H9 (cell line): ENCODE data around the gene TAOK3. TPM values are rescaled to one million over a fixed set of nuclear protein-coding genes. Genes with fewer than 3 reads are reported as not detected.

Experiments
- DNase-seq: peaks from one replicate; pipeline ENCODE4 v3.0.0-alpha.2; 2017
- H2AFZ ChIP-seq: one replicate; pipeline ENCODE4 v1.6.1; 2013; ENCODE audit warnings: mild to moderate bottlenecking, low read length, control low read depth, moderate library complexity
- H2AK5ac ChIP-seq: 2 replicates; pipeline ENCODE4 v1.6.1; 2013; ENCODE audit warnings: low read length, control low read depth, mixed read lengths; ENCODE audit not compliant: insufficient read length
- H2BK120ac ChIP-seq: one replicate; pipeline ENCODE4 v1.6.1; 2013; ENCODE audit warnings: low read depth, mild to moderate bottlenecking, low read length, control low read depth, inconsistent platforms; ENCODE audit not compliant: poor library complexity, severe bottlenecking
- H2BK12ac ChIP-seq: 2 replicates; pipeline ENCODE4 v1.6.1; 2013; ENCODE audit warnings: low read length, control low read depth, mixed read lengths, low read depth; ENCODE audit not compliant: insufficient read length
- H2BK15ac ChIP-seq: 2 replicates; pipeline ENCODE4 v1.6.1; 2013; ENCODE audit warnings: low read depth, low read length, control low read depth
- H2BK20ac ChIP-seq: one replicate; pipeline ENCODE4 v1.6.1; 2013; ENCODE audit warnings: low read depth, mild to moderate bottlenecking, low read length, control low read depth, inconsistent platforms; ENCODE audit not compliant: poor library complexity, severe bottlenecking
- H2BK5ac ChIP-seq: 2 replicates; pipeline ENCODE4 v1.6.1; 2013; ENCODE audit warnings: low read length, control low read depth, mixed read lengths; ENCODE audit not compliant: insufficient read length
- H3K14ac ChIP-seq: 2 replicates; pipeline ENCODE4 v1.6.1; 2013; ENCODE audit warnings: low read length, control low read depth; ENCODE audit not compliant: insufficient read depth
- H3K18ac ChIP-seq: 2 replicates; pipeline ENCODE4 v1.6.1; 2013; ENCODE audit warnings: low read depth, mild to moderate bottlenecking, mixed read lengths, low read length, control low read depth; ENCODE audit not compliant: insufficient read length
- H3K23ac ChIP-seq: 2 replicates; pipeline ENCODE4 v1.6.1; 2013; ENCODE audit warnings: low read length, control low read depth, mixed read lengths, low read depth; ENCODE audit not compliant: insufficient read length
- H3K23me2 ChIP-seq: 2 replicates; pipeline ENCODE4 v1.6.1; 2013; ENCODE audit warnings: low read depth, mild to moderate bottlenecking, mixed read lengths, low read length, control low read depth; ENCODE audit not compliant: insufficient read length, poor library complexity, severe bottlenecking
- H3K27ac ChIP-seq: 2 replicates; pipeline ENCODE4 v1.5.1; 2013; ENCODE audit warnings: low read length, control low read depth, mixed read lengths, low read depth; ENCODE audit not compliant: insufficient read length
- H3K27me3 ChIP-seq: 2 replicates; pipeline ENCODE4 v1.6.1; 2013; ENCODE audit warnings: low read length, control low read depth, inconsistent platforms; ENCODE audit not compliant: insufficient read depth
- H3K4ac ChIP-seq: 2 replicates; pipeline ENCODE4 v1.6.1; 2013; ENCODE audit warnings: low read depth, mild to moderate bottlenecking, control low read depth, inconsistent platforms, low read length, moderate library complexity
- H3K4me1 ChIP-seq: 2 replicates; pipeline ENCODE4 v1.6.1; 2013; ENCODE audit warnings: low read length, control low read depth, inconsistent platforms; ENCODE audit not compliant: insufficient read depth
- H3K4me2 ChIP-seq: 2 replicates; pipeline ENCODE4 v1.6.1; 2013; ENCODE audit warnings: low read length, control low read depth, mixed read lengths; ENCODE audit not compliant: insufficient read length, insufficient read depth
- H3K56ac ChIP-seq: 2 replicates; pipeline ENCODE4 v1.6.1; 2013; ENCODE audit warnings: low read depth, mild to moderate bottlenecking, mixed read lengths, low read length, control low read depth; ENCODE audit not compliant: insufficient read length
- H3K79me1 ChIP-seq: 2 replicates; pipeline ENCODE4 v1.6.1; 2013; ENCODE audit warnings: low read depth, mild to moderate bottlenecking, moderate library complexity, low read length, control low read depth, inconsistent platforms; ENCODE audit not compliant: insufficient read depth, poor library complexity, severe bottlenecking
- H3K79me2 ChIP-seq: 2 replicates; pipeline ENCODE4 v1.6.1; 2013; ENCODE audit warnings: low read length, control low read depth, inconsistent platforms; ENCODE audit not compliant: insufficient read depth
- H3K9ac ChIP-seq: 2 replicates; pipeline ENCODE4 v1.6.1; 2013; ENCODE audit warnings: low read length, control low read depth, mixed read lengths; ENCODE audit not compliant: insufficient read length; ENCODE audit errors: extremely low read depth
- H3K9me3 ChIP-seq: one replicate; pipeline ENCODE4 v1.6.1; 2013; ENCODE audit warnings: low read depth, low read length, inconsistent platforms; ENCODE audit not compliant: control insufficient read depth
- H3T11ph ChIP-seq: one replicate; pipeline ENCODE4 v1.6.1; 2013; ENCODE audit warnings: mild to moderate bottlenecking, low read length, control low read depth, inconsistent platforms
- H4K20me1 ChIP-seq: one replicate; pipeline ENCODE4 v1.6.1; 2013; ENCODE audit not compliant: control insufficient read depth, insufficient read length, insufficient read depth
- H4K5ac ChIP-seq: 2 replicates; pipeline ENCODE4 v1.6.1; 2013; ENCODE audit warnings: low read depth, mild to moderate bottlenecking, mixed read lengths, low read length, control low read depth; ENCODE audit not compliant: insufficient read length
- H4K8ac ChIP-seq: replicated peaks from 2 replicates; pipeline ENCODE4 v1.6.1; 2013; ENCODE audit warnings: low read length, control low read depth, mixed read lengths, low read depth; ENCODE audit not compliant: insufficient read length
- H4K91ac ChIP-seq: 2 replicates; pipeline ENCODE4 v1.6.1; 2013; ENCODE audit warnings: low read depth, mild to moderate bottlenecking, moderate library complexity, mixed read lengths, low read length, control low read depth; ENCODE audit not compliant: insufficient read length
- H3K27ac Mint-ChIP-seq, 3 experiments: 2 replicates in 2 of 3; 3 replicates in 1 of 3; pipeline ENCODE4 v1.8.0; 2020 to 2021; ENCODE audit warnings: mixed read lengths in 3 of 3, mild to moderate bottlenecking in 1 of 3, moderate library complexity in 1 of 3
- H3K27me3 Mint-ChIP-seq: 2 replicates; pipeline ENCODE4 v1.8.0; 2021; ENCODE audit warnings: low read depth, mild to moderate bottlenecking, moderate library complexity, mixed read lengths
- H3K36me3 Mint-ChIP-seq, 3 experiments: 2 replicates in 2 of 3; 3 replicates in 1 of 3; pipeline ENCODE4 v1.8.0; 2020 to 2021; ENCODE audit warnings: low read depth in 3 of 3, mixed read lengths in 3 of 3; ENCODE audit not compliant: insufficient read depth in 1 of 3
- H3K4me1 Mint-ChIP-seq, 2 experiments: 2 replicates each; pipeline ENCODE4 v1.8.0; 2020; ENCODE audit warnings: mixed read lengths in 2 of 2
- H3K4me3 Mint-ChIP-seq, 2 experiments: 2 replicates in 1 of 2; 3 replicates in 1 of 2; pipeline ENCODE4 v1.8.0; 2020 to 2021; ENCODE audit warnings: mild to moderate bottlenecking in 2 of 2, mixed read lengths in 2 of 2, moderate library complexity in 1 of 2
- H3K9me3 Mint-ChIP-seq, 2 experiments: 2 replicates in 1 of 2; 3 replicates in 1 of 2; pipeline ENCODE4 v1.8.0; 2020; ENCODE audit warnings: mild to moderate bottlenecking in 2 of 2, mixed read lengths in 2 of 2, moderate library complexity in 1 of 2
- CTCF ChIP-seq: fragments of 200-600 bp; sonication (generic); conservative IDR thresholded peaks from 3 replicates; pipeline ENCODE4 v1.8.0; 2021; ENCODE audit warnings: antibody characterized with exemption, mild to moderate bottlenecking
- WGBS: extraction: QIAGEN DNeasy Blood & Tissue Kit; methylation state at CpG from one replicate; pipeline ENCODE4 v1.1.7; 2013; ENCODE audit warnings: missing lambda C conversion rate, low lambda C conversion rate, mixed read lengths; ENCODE audit not compliant: insufficient read length; ENCODE audit errors: extremely low coverage; 5-methylcytosine and 5-hydroxymethylcytosine counted together
- total RNA-seq: library from RNA; stranded (reverse); gene quantifications from 2 replicates; pipeline ENCODE4 v1.2.1, GENCODE V29; 2021

TAOK3 gene
- total RNA-seq, 1 experiment from 2014 or later = 5.2 TPM

- H3K9ac ChIP-seq = no peak overlapping the region
- H3K56ac ChIP-seq = no peak overlapping the region
- H3K4me3 Mint-ChIP-seq = no peak overlapping the region
- H4K5ac ChIP-seq = no peak overlapping the region
- no peak overlapping the region for H3K4me2 ChIP-seq
- no peak overlapping the region for H2BK20ac ChIP-seq
- no peaks in the 10 kb centered on the region for H3K79me1 ChIP-seq
- no peak overlapping the region for H2BK5ac ChIP-seq
- H2AK5ac ChIP-seq = no peak overlapping the region
- no peak overlapping the region for H3K4ac ChIP-seq
- H4K20me1 ChIP-seq = no peaks in the 10 kb centered on the region
- H3K79me2 ChIP-seq = no peaks in the 10 kb centered on the region
- no peaks in the 10 kb centered on the region for H3K36me3 Mint-ChIP-seq
- no peak overlapping the region for H4K91ac ChIP-seq
- no peaks in the 10 kb centered on the region for H3K4me1 ChIP-seq
- H3K4me1 Mint-ChIP-seq = no peaks in the 10 kb centered on the region
- no peak for TF ChIP-seq CTCF
- H3K23me2 ChIP-seq = no peaks in the 10 kb centered on the region
- H2BK12ac ChIP-seq = no peak overlapping the region
- H3K27ac ChIP-seq = no peak overlapping the region
- no peak overlapping the region for H3K18ac ChIP-seq
- H3K27me3 Mint-ChIP-seq = no peaks in the 10 kb centered on the region
- no peak overlapping the region for H2BK15ac ChIP-seq
- no peak overlapping the region for H4K8ac ChIP-seq
- no CpG with 5 or more reads among the region's 3 CpGs for WGBS
- H3K14ac ChIP-seq = no peak overlapping the region
- no peaks in the 10 kb centered on the region for H3K9me3 Mint-ChIP-seq
- H3K27me3 ChIP-seq = no peaks in the 10 kb centered on the region
- no peak overlapping the region for H2BK120ac ChIP-seq
- H3T11ph ChIP-seq = no peak overlapping the region
- H3K27ac Mint-ChIP-seq = no peak overlapping the region
- no peak for DNase-seq
- no peaks in the 10 kb centered on the region for H3K9me3 ChIP-seq
- no peak overlapping the region for H2AFZ ChIP-seq
- H3K23ac ChIP-seq = no peak overlapping the region
These were observed 166.6 kb downstream of the TAOK3 start for GRCh38 chr12:118206107-118206412.
